ENCODE measurements around the gene ZNF471.

- no peak for TF ChIP-seq CTCF (IDR thresholded peaks at IDR 0.05 in 8 of 11, conservative IDR thresholded peaks at IDR 0.05 in 3 of 11)
- no peak for TF ChIP-seq POLR2A (IDR thresholded peaks at IDR 0.05)
Observed at GRCh38 chr19:56554272-56554869, 46.7 kb downstream of the ZNF471 start.

Data from spleen (tissue), 7 donors.